ENCODE data around the gene OR14I1.

Gene OR14I1

DNA sequence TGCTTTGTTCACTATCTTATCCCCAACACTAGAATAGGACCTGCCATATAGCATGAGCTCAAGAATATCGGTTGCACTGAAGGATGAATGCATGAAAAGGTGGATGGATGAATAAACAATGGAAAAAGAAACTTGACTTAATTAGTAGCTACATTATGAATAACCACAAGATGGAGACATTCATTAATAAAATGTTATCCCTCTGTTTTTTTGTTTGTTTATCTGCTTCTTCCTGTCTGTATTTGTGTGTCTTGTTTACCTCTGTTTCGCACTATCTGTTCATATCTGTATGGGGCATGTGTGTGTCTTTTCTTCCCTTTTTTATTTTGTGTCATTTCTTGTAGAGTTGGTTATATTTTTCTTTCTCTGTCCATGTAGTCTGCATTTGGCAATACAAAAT lies 1.1 kb upstream of the OR14I1 start:
- no peaks in the 10 kb centered on the region for H3K36me3 ChIP-seq (ENCODE audit: control insufficient read depth, insufficient read depth, low read length)
- TF ChIP-seq, protein P1, sequence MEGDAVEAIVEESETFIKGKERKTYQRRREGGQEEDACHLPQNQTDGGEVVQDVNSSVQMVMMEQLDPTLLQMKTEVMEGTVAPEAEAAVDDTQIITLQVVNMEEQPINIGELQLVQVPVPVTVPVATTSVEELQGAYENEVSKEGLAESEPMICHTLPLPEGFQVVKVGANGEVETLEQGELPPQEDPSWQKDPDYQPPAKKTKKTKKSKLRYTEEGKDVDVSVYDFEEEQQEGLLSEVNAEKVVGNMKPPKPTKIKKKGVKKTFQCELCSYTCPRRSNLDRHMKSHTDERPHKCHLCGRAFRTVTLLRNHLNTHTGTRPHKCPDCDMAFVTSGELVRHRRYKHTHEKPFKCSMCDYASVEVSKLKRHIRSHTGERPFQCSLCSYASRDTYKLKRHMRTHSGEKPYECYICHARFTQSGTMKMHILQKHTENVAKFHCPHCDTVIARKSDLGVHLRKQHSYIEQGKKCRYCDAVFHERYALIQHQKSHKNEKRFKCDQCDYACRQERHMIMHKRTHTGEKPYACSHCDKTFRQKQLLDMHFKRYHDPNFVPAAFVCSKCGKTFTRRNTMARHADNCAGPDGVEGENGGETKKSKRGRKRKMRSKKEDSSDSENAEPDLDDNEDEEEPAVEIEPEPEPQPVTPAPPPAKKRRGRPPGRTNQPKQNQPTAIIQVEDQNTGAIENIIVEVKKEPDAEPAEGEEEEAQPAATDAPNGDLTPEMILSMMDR (IDR thresholded peaks at IDR 0.05): no peak

DNA sequence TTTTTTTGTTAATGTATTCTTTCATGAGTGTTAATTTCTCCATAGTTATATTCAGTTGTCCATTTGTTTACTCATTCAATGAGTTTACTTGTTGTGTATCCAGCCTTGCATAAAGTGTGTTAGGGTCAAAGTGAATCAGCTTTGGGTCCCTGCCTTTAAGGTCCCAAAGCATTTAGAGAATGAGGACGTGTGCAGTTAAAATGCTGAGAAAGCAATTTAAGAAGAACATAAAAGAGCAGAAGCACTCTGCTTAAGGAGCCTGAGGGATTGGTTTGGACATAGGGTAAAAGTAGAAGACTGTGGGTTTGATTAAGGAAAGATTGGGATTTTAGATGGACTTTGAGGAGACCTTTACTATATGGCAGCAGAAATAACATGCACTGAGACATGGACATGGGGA lies 3.5 kb downstream of the OR14I1 start:
- Histone ChIP-seq H3K27ac (no peak overlapping the region), H3K4me2 (ENCODE audit: low read length) (no peak overlapping the region), H3K36me3 (ENCODE audit: control insufficient read depth, insufficient read depth, low read length) (no peaks in the 10 kb centered on the region), H3K9ac (no peak overlapping the region), H3K9me3 (ENCODE audit: control insufficient read depth, low read length) (no peaks in the 10 kb centered on the region), H3K4me1 (no peaks in the 10 kb centered on the region), H2AFZ (no peak overlapping the region), H3K79me2 (no peaks in the 10 kb centered on the region), H3K27me3 (ENCODE audit: control insufficient read depth, insufficient read depth, low read length) (no peaks in the 10 kb centered on the region), H3K4me3 (ENCODE audit: low read depth, low read length) (no peak overlapping the region)
- TF ChIP-seq, protein P1 (IDR thresholded peaks at IDR 0.05): no peak

More for the DNA sequence above, 1.1 kb upstream of the OR14I1 start:
- Histone ChIP-seq H3K4me3 (ENCODE audit: low read depth, low read length) (no peak overlapping the region), H3K4me1 (no peaks in the 10 kb centered on the region), H3K27me3 (ENCODE audit: control insufficient read depth, insufficient read depth, low read length) (no peaks in the 10 kb centered on the region), H2AFZ (no peak overlapping the region), H3K79me2 (no peaks in the 10 kb centered on the region), H3K9ac (no peak overlapping the region), H3K9me3 (ENCODE audit: control insufficient read depth, low read length) (no peaks in the 10 kb centered on the region), H3K27ac (no peak overlapping the region), H3K4me2 (ENCODE audit: low read length) (no peak overlapping the region)

DNA sequence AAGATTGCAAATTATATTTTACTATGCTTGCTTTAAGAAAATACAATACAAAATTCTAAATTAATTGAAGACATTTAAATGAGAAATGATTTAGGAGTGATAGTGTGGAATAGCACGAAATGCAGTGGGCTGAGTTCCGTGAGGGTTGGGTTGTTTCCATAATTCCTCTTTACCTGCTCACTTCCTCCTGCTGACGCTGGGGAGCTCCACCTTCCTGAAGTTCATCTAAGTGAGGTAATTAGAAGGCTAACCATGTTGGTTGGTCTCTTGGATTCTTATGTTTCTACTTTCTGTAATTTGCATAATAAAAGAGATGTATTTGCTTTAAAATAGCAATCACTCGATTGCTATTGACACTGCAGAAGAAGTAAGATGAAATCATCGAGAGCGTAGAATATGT lies 4.7 kb downstream of the OR14I1 start:
- Histone ChIP-seq H3K4me1 (no peaks in the 10 kb centered on the region), H2AFZ (no peak overlapping the region), H3K4me3 (ENCODE audit: low read depth, low read length) (no peak overlapping the region), H3K9me3 (ENCODE audit: control insufficient read depth, low read length) (no peaks in the 10 kb centered on the region), H3K27ac (no peak overlapping the region), H3K9ac (no peak overlapping the region), H3K79me2 (no peaks in the 10 kb centered on the region), H3K4me2 (ENCODE audit: low read length) (no peak overlapping the region), H3K27me3 (ENCODE audit: control insufficient read depth, insufficient read depth, low read length) (no peaks in the 10 kb centered on the region), H3K36me3 (ENCODE audit: control insufficient read depth, insufficient read depth, low read length) (no peaks in the 10 kb centered on the region)
- TF ChIP-seq, protein P1 (IDR thresholded peaks at IDR 0.05): no peak

DNA sequence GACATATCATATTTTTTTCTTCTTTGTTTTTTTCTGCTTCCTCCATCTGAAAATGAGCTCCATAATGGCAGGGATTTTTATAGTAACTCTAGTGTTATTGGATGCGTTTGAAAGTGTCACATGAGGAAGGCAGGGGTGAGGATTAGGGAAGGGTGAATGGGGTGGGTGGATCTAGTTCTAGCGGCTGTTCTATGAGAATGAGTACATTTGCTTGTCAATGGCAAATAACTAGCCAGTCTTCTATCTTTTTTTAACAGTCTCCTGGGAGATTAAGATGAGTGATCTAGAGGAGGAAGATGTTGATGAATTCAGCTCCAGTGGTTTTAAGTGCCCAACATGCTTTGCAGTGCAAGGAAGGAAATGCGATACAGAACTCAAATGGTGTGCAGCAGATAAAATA lies 5.8 kb downstream of the OR14I1 start:
- no peaks in the 10 kb centered on the region for H3K36me3 ChIP-seq (ENCODE audit: control insufficient read depth, insufficient read depth, low read length)
- no peak overlapping the region for H2AFZ ChIP-seq
- H3K4me2 ChIP-seq (ENCODE audit: low read length): no peak overlapping the region
- H3K4me3 ChIP-seq (ENCODE audit: low read depth, low read length): no peak overlapping the region
- H3K27me3 ChIP-seq (ENCODE audit: control insufficient read depth, insufficient read depth, low read length): no peaks in the 10 kb centered on the region
- H3K79me2 ChIP-seq: no peaks in the 10 kb centered on the region
- TF ChIP-seq, protein P1 (IDR thresholded peaks at IDR 0.05): no peak
- no peak overlapping the region for H3K27ac ChIP-seq
- no peaks in the 10 kb centered on the region for H3K4me1 ChIP-seq
- no peak overlapping the region for H3K9ac ChIP-seq
- H3K9me3 ChIP-seq (ENCODE audit: control insufficient read depth, low read length): no peaks in the 10 kb centered on the region

DNA sequence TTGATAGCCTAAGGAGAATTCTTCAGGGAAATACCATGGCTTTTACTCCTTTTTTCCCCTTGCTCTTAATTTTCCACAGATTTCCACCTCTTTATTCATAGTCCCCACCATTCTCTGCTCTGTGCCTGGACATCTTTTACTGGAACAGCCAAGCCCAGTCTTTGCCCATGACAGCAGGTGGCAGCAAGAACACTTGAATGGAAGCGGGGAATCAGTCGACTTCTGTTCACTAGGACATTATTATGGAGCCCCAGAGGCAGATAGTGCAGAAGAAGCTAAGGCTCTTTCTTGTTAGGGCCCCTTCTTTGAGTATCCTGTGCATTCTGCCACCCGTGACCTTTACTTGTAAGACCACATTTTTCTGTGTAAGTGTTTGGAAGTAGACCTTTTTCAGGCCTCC lies 6.3 kb downstream of the OR14I1 start:
- Histone ChIP-seq H3K4me1 (no peaks in the 10 kb centered on the region), H3K27me3 (ENCODE audit: control insufficient read depth, insufficient read depth, low read length) (no peaks in the 10 kb centered on the region), H2AFZ (no peak overlapping the region), H3K4me3 (ENCODE audit: low read depth, low read length) (no peak overlapping the region), H3K27ac (no peak overlapping the region), H3K79me2 (no peaks in the 10 kb centered on the region), H3K4me2 (ENCODE audit: low read length) (no peak overlapping the region), H3K9ac (no peak overlapping the region), H3K9me3 (ENCODE audit: control insufficient read depth, low read length) (no peaks in the 10 kb centered on the region), H3K36me3 (ENCODE audit: control insufficient read depth, insufficient read depth, low read length) (no peaks in the 10 kb centered on the region)
- TF ChIP-seq, protein P1 (IDR thresholded peaks at IDR 0.05): no peak
